HG02943 (cell line): ENCODE results near the gene FOXD2.

Experiments used
- ATAC-seq: cut with Tn5 transposase; IDR thresholded peaks from one replicate; pipeline ENCODE4 v1.9.1; 2021; ENCODE audit warnings: mild to moderate bottlenecking, low read depth, moderate library complexity; ENCODE audit not compliant: unreplicated experiment

Gene FOXD2

DNA sequence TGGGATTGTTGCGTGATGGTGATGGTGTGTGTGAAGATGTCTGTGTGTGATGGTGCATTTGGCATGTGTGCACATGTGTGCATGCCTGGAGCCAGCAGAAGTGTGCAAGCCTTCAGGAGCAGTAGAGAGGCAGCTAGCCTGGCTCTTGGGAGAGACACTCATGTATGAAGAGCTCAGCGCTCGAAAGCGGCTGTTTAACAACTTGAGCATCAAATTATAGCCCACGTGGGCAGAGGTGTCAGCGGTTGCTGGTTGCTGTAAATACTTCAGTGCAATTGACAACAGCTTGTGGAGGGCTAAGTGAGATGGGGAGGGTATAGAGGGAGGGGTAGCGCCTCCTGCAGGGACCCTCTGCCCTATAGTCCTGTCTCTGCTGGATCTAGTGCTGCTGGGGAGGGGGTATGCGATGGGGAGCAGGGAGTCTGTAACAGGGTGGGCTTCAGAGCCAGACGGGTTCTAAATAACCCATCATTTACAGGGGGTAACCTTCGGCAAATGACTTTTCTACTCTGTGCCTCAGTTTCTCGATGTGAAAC, 21.5 kb downstream of the FOXD2 start:
- ATAC-seq: no peak

DNA sequence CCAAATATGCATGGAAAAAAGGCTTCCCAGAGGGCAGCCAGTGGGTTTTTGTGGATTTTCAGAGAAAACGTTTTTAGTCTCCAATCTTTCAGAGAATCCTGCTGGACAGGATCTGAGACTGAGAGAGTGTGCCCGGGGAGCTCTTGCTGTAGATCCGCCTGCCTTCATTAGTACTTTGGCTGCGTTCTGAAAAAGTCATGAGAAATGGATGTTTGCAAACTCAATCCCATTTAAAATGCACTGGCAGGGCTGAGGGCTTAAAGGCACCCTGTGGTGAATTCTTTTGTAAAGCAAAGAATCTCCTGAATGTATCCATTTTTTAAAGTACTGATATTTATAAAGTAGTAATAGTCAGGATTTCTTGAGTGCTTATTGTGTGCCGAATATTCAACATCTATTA, 22.2 kb downstream of the FOXD2 start:
- no peak for ATAC-seq

DNA sequence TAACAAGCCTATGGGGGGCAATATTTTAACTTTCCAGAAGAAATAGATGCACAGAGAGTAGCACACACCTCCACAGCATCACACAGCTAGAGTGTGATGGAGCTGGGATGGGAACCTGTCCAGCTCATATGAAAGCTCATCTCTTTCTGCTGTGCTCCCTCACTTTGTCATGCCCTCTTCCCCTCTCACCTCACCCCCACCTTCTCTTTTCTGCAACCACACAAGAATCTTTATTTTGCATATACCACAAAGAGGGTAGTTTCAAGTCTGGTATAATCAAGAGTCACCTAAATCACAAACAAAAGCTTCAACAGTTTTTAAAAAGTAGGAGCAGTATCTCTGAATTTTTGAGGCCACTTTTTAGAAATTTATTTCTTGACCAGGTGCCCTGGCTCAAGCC, 22.6 kb downstream of the FOXD2 start:
- ATAC-seq: no peak

DNA sequence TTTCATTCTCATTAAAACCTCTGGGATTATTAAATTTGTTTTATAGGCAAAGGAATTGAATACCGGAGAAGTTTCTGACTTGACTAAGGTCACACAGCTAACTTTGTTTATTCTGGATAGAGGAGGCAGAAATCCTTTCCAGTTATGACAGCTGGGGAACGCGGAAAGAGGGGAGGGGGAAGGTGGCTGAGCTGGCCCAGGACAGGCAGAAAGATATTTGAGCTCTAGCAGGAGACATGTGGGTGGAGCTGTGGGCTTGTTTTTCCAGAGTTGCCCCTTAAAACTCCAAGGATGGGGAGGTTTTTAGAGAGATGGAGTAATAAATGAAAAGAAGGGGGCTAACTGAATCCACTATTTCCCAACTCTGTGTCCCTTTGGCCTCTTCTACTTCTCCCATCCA, 27.8 kb downstream of the FOXD2 start:
- no peak for ATAC-seq

DNA sequence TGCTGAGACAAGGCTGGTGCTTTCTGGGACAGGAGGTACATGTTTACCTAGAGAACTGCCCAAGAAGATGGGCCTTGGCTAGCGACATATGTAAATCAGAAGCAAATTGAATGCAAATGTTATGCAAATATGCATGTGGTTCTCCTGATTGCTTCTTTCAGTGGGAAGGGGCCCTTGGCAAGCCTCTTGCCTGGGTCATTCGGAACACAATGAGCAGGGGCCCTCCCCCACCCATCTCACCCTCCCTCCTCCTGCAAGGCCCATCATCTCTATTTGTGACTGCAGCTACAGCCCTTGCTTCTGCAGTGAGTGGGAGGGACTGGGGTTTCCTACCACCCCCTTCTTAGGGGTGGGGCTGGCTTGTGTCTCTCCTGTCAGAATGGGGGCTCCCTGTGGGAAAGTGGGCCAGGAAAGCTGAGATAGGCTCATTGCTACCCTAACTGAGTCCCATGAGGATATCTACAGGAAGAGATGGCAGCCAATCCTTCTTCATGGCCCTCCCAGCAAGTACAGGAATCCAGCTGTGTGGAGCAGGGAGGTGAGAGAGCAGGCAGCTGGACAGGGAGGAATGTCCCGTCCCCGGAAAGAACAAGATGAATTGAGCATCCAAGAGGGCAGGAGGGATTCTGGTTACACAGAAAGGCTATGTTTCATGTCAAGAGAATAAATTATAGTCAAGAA, 31.0 kb downstream of the FOXD2 start:
- no peak for ATAC-seq

DNA sequence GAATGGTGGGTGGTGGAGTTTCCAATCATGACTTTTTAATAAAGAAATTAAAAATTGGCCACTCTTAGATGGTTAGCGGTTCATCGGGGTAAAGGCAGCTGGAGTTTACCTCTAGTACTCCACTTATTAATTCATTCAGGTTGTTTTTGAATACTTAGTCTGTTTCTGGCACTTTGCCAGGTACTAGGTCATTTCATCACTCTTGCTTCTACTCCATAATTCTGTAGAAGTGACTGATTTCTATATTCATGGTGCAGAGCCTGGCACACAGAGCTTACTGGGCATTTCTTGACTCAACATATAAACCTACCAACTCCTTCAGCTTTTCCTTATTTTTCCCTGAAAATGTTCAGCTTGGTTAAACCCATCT, 31.5 kb downstream of the FOXD2 start:
- no peak for ATAC-seq

DNA sequence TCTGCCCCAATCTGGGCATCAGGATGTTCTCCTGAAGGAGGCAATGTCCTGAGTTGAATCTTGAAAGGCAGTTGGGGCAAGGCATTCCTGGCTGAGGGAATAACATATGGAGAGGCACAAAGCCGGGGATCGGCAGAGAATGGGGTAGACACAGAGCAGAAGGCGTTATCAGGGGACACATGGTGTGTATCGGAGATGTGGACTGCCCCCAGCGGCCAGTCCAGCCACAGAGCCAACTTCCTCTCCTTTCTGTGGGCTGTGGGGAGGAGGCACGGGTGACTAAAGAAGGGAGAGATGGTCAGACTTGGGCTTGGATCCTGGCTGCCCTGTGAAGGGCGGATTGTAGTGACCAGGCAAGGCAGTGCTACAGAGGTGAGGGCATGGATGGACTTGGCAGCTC, 32.1 kb downstream of the FOXD2 start:
- ATAC-seq: no peak

DNA sequence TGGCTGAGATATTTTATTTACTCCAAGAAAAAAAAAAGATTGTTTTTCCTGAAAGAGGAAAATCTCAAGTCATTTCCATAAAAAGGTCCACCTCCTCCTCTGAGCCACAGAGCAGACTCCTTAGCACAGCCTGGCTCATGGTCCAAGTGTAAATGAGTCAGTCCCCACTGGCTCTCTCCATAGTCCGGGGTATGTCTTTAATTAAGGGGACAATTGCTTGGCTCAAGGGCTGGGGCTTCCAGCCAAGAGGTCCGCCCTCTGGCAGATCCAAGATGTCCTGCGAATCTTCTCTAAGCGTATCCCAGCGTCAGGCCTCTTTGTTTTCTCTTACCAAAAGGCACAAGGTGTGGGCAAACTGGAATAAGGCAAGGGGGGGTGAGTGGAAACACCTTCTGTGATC, 33.3 kb downstream of the FOXD2 start:
- ATAC-seq: no peak

DNA sequence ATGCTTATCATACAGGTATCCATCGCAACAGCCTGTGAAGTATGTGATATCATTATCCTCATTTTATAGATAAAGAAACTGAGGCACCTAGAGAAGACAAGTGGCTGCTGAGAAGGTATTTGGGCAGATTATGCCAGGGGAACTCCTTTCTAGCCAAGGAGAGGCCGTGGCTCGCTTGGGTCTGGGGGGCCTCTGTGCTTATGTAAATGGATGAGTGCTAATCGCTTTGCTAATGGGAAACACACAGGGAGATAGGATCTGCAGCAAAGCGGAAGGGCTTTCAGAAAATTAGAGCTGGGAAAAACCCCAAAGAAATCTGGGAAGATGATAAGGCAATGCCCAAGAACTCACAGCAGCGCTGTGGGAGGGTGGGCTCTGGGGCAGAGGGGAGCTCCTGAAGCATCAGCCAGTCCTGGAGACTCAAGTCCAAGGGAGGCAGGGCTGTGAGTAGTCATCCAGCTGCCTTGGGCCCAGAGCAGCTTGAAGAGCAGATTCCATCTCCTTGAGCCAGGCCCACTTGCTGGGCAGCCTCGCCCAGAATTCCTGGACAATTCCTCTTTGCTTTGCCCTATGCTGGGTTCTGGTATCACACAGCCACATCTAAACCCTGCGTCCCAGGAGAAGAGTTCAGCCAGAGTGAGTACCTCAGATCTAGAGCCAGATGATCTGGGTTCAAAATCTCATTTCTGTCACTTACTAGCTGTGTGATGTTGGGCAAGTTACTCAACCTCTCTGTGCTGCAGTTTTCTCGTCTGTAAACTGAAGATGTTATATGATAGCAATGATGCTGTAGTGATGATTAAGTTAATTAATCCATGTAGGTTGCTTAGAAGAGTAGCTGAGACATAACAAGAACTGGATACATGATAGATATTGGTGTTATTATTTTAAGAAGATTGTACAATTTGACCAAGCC, 36.7 kb downstream of the FOXD2 start:
- no peak for ATAC-seq

DNA sequence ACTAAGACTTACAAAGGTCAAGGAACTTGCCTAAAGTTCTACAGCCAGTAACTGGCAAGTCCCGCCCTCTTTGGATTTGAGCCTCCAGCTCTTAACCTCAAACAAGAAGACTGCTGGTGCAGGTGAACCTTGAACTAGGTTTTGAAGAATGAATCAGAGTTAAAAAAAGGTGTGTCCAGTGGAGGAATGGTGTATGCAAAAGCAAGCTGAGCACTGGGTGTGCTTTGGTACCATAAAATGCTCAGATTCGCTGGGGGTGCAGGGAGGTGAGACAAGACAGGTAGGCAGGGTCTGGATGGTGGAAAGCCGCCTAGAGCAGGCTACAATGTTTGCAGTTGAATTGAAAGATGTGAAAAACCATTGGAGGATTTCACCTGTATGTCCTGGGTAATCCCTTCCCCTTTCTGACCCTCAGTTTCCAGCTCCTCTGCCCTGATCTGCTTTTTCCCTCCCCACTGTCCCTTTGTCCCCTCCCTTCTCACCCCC, 39.8 kb downstream of the FOXD2 start:
- no peak for ATAC-seq

DNA sequence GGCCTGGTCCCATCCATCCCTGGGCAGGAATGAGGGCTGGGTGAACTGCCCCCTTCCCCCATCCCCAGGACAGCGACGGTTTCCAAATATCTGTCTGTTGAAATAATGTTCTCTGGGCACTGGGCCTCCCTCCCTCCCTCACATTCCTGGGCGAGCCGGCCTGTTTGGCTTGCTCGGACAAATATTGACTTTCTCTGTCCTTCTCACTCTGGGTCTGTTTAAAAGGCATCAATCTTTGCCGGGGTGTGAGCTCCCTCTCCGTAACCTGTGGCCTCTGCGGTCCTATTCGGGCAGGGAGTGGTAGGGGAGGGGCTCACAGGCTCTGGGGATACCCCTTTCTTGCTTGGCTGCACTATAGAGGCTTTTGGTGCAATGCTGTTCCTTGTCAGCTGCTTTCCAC, 40.2 kb downstream of the FOXD2 start:
- ATAC-seq: no peak

DNA sequence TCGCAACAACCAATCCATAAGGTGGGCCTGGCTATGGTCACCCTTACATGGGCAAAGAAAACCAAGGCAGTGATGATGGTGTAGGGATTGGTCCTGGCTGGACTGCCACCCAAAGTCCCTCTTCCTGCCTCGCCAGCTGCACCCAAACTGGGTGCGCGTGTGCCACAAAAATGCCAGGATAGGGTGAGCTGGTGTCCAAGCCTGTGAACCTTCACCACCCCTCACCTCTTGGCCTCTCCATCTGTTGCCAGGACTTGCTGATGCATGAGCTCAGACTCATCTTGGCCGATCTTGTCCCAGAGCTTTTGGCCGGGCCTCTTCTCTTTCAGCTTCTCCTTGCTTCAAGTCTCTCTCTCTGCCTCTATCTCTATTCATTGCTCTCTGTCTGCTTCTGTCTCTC, 41.8 kb downstream of the FOXD2 start:
- no peak for ATAC-seq

DNA sequence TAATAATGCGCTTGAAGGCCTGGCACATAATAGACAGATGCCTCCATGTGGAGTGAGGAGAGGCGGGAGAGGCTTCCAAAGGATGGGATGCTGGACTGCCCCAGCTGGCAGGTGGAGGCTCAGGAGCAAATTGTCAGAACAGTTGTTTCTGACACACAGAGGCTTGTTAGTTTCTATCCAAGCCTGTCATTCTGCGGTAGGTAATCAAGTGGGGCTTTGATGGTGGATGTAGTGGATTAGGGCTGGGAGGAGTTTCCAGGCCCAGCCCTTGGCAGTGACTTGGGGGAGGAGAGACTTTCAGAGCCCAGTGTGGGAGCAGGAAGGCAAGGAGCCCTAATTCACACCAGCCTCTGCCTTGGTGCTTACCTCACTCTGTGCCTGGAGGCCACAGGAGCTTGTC, 44.1 kb downstream of the FOXD2 start:
- ATAC-seq: no peak

DNA sequence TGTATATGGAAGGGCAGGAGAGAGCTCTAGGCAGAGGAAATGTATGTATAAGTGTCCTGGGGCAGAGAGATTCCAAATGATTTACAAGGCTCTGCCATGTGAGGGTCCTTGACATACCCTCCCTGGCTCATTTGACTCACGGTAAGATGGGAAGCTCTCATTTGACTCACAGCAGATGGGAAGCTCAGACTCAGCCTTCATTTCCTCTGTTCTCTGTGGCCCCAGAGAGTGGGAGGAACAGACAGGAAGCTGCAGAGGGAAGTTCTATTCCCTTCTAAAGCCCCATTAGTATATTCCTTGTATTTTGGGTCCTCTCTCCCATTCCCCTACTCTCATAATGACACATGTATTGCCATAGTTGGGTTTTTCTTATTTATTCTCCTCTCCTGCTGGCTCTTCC, 44.9 kb downstream of the FOXD2 start:
- no peak for ATAC-seq

DNA sequence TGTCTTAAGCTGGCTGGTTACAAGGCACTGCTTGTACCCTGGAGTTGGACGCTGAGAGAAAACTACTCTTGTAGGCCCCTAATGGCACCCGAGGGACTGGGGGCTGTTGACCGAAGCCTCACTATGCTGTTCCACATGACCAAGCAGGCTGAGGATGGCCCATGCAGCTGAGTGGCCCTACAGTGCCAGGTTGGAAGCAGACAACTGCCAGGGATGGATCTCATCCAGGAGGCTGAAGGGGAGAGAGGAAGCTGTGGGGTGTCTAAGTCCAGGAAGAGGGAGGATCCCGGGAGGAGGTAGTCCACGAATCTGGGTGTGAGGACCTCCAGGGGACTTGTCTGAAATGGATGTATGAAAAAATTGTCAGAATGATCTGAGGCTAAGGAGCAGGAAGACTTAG, 45.8 kb downstream of the FOXD2 start:
- no peak for ATAC-seq

DNA sequence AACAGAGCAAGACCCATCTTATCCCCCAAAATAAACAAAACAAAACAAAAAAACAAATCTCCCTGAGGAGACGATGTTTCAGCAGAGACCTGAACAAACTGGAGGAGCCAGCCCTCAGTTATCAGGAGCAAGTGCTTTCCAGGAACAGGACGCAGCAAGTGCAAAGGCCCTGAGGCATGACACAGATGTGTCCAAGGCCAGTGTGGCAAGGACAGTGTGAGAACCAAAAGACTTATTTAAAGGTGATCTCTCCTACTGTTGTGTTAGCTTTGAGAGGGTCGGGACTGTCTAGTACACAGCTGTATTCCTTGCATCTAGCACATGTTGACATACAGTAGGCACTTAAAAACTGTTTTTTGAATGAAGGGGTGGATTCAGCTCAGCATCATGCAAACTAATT, 48.0 kb downstream of the FOXD2 start:
- no peak for ATAC-seq

DNA sequence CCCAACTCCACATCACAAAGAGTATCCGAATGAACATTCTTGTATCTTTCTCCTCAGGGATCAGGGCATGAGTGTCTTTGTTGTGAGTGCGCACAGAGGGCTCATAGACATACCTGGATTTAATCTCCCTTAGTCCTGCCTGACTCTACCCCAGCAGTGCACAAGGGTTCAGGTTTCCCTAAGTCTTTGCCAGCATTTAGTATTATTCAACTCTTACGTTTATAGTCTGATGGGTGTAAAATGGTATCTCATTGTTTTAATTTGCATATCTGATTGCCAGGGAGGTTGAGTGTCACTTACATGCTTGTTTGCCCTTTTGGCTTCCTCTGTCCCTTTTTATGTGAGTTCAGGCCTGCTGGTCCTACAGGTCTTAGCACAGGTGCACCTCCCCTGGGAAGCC, 49.5 kb downstream of the FOXD2 start:
- no peak for ATAC-seq

DNA sequence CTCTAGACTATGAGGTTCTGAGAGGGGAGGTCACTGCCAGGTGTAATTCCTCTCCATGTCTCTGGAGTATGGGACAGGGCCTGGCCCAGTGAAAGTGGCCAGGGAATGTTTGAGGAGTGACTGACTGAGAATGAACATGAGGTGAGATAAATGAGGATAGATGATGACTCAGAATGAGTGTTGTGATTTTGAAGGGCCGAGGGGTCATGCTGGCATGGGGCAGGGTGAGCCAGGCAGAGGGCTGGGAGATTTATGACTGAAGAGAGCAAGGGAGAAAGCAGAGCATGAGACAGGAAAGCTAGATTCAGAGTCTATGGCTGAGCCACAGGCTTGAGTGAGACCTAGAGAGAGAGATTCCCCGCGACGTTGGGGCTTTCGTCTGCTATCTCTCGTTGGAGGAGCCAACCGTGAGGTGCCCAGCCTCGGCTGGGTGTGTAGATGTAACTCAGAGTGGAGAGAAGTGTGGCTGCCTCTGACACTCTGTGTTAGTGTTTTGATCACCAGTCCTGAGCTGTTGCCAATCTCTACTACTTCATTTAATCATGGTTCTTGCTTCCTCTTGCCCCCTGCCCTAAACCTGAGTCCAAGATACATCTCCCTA, 50.1 kb downstream of the FOXD2 start:
- ATAC-seq: no peak
